Globus pallidus (tissue), 1 donor: ENCODE data around the gene ZNF282.

ENCODE experiments used
- DNase-seq: peaks from one replicate; pipeline ENCODE4 v3.0.0-alpha.2; 2015; ENCODE audit warnings: low spot score

ZNF282 gene

GRCh38 chr7:149191851-149192250, 3.5 kb upstream of the ZNF282 start:
- no peak for DNase-seq

GRCh38 chr7:149194799-149195179, 557 bp upstream of the ZNF282 start:
- DNase-seq = no peak

- DNase-seq = no peak
Measured at GRCh38 chr7:149196151-149196704, 882 bp downstream of the ZNF282 start.

- no peak for DNase-seq
Measured at GRCh38 chr7:149196705-149197171, 1.4 kb downstream of the ZNF282 start.

- no peak for DNase-seq
Measured at GRCh38 chr7:149197675-149198074, 2.3 kb downstream of the ZNF282 start.

- DNase-seq = no peak
Measured at GRCh38 chr7:149198161-149198816, 2.9 kb downstream of the ZNF282 start.

- DNase-seq = no peak
Measured at GRCh38 chr7:149199234-149199995, 4.1 kb downstream of the ZNF282 start.

- no peak for DNase-seq
Measured at GRCh38 chr7:149202831-149203231, 7.5 kb downstream of the ZNF282 start.

GRCh38 chr7:149205690-149206381, 10.5 kb downstream of the ZNF282 start:
- no peak for DNase-seq

- no peak for DNase-seq
Measured at GRCh38 chr7:149207324-149208035, 12.1 kb downstream of the ZNF282 start.

GRCh38 chr7:149209518-149210269, 14.3 kb downstream of the ZNF282 start:
- DNase-seq = no peak

GRCh38 chr7:149210551-149210950, 15.2 kb downstream of the ZNF282 start:
- DNase-seq = no peak

- DNase-seq = peak; percentile 10
Measured at GRCh38 chr7:149214020-149214720, 18.8 kb downstream of the ZNF282 start.

GRCh38 chr7:149216402-149216801, 21.1 kb downstream of the ZNF282 start:
- DNase-seq = no peak

- no peak for DNase-seq
Measured at GRCh38 chr7:149217570-149217969, 22.2 kb downstream of the ZNF282 start.

- DNase-seq = no peak
Measured at GRCh38 chr7:149218469-149219420, 23.4 kb downstream of the ZNF282 start.

GRCh38 chr7:149220534-149220933, 25.2 kb downstream of the ZNF282 start:
- DNase-seq = no peak

- no peak for DNase-seq
Measured at GRCh38 chr7:149223176-149223575, 27.8 kb downstream of the ZNF282 start.

- no peak for DNase-seq
Measured at GRCh38 chr7:149223761-149224160, 28.4 kb downstream of the ZNF282 start.
